ENCODE data around the gene ACSM3.
A peak's percentile ranks its signal among the peaks of the same experiment; 100 is the strongest.

The ACSM3 gene

DNA sequence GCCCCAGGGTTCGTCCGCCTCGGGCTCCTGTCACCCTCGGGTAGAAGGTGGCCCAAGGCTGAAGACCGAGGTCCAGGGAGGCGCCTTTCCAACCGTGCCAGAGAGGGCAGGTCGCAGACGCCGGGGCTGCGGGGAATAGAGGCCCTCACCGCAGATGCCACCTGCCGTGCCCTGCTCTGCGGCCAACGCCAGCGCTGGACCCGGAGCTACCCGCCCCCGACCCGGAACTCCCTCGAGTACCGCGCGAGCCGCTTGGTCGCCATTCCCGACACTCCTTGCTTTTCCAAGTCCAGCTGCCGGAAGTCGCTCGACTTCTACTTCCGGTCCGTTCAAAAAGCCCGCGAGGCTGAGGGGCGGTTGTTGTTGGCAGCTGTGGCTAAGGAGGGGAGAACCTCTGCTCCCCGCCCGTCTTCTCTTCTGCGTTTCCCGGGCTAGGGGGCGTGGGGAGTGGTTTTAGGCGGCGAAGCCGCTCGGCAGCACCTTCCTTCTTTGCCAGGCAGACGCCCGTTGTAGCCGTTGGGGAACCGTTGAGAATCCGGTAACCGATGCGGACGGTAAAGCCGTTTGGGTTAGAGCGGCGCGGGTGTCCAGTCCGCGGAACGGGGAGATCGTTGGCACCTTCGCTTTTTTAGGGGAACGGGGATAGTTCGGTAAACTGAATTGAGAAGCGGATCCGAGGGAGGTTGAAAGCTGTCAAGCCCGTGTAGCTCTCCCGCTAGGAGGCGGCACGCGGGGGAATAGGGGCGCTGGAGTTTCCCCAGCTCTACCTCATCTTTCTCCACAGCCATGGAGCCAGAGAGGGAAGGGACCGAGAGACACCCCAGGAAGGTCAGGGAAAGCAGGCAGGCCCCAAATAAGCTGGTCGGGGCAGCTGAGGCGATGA is 42.6 kb downstream of the ACSM3 start, which contains the start of the genes ERI2 and REXO5:
ERI2 (minus strand) TSS at position 305 of the 883 bp plus-strand sequence; CDS start at position 263, 42 bp downstream.
REXO5 (plus strand) TSS at position 360 of the 883 bp plus-strand sequence; CDS start at position 787, 427 bp downstream.
- DNase-seq, result peak; percentile 34 to 88 (median 84)

DNA sequence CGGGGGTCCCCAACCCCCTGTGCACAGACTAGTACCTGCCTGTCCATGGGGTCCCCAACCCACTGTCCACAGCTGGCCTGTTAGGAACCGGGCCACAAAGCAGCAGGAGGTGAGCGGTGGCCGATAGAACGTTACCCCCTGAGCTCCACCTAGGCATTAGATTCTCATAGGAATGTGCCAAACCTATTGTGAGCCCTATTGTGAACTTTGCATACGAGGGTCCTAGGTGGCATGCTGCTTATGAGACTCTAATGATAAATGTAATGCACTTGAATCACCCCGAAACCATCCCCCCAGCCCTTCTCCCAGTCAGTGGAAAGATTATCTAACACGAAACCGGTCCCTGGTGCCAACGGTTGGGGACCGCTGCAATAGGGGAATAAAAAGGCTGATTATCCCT is 44.0 kb downstream of the ACSM3 start:
- no peak for DNase-seq

GRCh38 chr16:20811889-20812439 is 48.1 kb downstream of the ACSM3 start:
- no peak for DNase-seq

DNA sequence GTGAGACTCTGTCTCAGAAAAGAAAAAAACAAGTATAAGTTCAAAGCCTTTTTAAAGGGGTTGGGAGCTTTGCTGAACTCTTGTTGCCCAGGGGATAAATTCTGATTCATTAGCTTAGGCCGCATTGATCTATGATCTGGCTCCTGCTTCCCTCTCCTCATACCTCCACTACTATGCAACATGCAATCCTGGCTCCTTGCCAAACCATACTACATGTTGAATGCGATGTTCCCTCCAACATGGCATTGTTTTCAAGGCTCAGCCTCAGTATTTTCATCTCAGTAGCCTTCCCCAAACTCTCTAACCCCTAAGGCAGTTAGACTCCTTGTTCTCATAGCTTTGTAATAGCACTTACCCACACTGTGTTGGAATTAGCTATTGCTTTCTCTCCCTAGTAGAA is 48.7 kb downstream of the ACSM3 start:
- DNase-seq, result no peak

DNA sequence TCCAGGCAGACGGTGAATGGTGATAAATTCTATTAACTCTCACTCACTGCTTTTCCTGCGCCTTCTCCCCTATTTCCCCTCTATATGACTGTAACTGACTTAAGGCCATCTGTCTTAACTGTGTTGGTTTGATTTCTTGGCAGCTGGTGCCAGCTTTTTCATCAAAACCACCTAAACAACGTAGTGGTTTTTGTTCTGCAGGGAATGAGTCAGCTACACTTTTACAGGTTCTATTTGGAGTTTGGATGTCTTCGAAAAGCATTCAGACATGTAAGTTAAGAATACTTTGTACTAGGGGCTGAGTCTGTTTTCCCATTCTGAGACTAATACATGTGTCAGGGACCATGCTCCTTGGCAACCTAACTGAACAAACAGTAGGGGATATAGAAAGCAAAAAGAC is 51.0 kb downstream of the ACSM3 start:
- DNase-seq, result no peak

DNA sequence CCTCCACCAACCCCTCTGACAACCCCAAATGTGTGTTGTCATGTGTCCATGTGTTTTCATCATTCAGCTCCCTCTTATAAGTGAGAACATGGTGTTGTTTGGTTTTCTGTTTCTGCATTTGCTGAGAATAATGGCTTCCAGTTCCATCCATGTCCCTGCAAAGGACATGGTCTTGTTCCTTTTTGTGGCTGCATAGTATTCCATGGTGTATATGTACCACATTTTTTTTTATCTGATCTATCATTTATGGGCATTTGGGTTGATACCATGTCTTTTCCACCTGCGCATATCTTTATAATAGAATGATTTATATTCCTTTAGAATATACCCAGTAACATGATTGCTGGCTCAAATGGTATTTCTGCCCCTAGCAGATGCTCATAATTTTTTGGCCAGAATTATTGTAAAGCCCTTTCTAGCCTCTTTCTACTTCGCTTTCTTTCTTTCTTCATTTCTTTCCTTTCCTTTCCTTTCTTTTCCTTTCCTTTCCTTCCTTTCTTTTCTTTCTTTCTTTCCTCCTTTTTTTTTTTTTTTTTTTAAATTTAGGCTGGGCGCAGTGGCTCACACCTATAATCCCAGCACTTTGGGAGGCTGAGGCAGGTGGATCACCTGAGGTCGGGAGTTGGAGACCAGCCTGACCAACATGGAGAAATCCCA is 55.2 kb downstream of the ACSM3 start:
- no peak for DNase-seq

DNA sequence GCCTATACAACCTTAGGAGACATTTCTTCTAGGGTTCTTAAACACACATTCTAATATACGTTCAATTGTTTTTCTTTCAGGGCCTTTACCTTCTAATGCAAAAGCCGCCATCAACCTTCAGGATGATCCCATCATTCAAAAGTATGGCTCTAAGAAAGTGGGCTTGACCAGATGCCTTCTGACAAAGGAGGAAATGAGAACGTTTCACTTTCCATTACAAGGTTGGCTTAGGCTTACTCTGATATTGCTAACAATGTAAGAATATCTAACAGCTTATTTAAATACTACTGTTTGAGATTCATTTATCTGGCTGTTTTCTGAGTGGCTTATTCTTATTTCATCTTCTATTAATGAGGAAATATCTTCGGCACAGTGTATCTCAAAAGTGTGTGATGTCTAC is 57.9 kb downstream of the ACSM3 start:
- DNase-seq, result no peak

GRCh38 chr16:20822521-20823325 is 58.9 kb downstream of the ACSM3 start:
- DNase-seq, result no peak

- DNase-seq, result no peak
These were observed 62.3 kb downstream of the ACSM3 start for GRCh38 chr16:20826039-20826566.

DNA sequence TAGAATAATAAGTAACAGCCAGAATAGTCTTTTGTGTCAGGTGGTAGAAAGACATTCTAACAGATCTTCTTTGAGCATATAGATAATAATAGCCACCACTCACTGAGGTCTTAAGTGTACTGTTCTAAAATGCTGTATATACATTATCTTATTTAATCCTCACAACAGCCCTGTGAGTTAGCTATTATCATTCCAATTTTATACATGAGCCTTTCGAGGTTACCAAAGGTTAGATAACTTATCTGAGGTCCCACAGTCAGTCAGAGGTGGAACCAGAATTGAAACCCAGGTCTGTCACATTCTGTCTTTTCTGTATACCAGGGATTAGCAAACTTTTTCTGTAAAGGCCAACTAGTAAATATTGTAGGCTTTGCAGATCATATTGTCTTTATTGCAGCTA is 65.7 kb downstream of the ACSM3 start:
- DNase-seq, result no peak

- DNase-seq, result no peak
These were observed 66.6 kb downstream of the ACSM3 start for GRCh38 chr16:20830372-20830771.

DNA sequence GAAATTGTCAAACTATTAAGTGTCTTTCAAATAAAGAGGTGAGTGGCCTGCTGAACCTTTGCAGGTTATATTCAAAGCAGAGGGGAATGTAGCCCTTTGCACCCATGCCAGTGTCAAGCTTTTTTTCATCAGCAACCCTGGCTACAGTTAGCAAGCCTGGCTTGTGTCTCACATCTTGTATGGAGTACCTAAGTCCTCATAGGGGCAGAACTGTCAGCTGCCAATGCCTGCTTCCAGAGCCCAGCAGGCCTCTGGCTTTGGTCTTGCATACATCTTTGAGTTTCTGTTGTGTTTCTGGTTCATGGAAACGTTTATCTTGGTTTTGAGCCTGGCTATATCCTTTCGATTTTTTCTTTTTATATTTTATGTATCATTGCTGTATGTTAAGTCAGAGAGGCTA is 69.3 kb downstream of the ACSM3 start:
- peak in 2 of 14 donors; percentile 6 to 90 for DNase-seq

DNA sequence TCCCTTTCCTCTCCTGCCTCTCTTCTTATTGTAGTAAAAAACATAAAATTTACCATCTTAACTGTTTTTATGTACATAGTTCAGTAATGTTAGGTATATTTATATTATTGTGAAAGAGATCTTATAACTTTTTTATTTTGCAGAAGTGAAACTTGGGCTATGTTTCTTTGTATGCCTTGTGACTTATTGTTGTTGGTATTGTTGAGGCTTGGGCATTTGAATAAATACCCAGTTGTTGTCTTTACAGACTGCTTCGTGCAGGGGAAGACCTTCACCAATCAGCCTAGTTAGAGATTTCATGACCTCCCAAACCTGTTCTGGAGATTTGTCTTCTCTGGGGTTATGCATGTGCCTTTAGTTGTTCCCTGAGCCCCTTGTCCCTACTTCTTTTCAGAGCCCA is 74.4 kb downstream of the ACSM3 start:
- DNase-seq, result no peak

GRCh38 chr16:20839504-20839903 is 75.7 kb downstream of the ACSM3 start:
- DNase-seq, result no peak

DNA sequence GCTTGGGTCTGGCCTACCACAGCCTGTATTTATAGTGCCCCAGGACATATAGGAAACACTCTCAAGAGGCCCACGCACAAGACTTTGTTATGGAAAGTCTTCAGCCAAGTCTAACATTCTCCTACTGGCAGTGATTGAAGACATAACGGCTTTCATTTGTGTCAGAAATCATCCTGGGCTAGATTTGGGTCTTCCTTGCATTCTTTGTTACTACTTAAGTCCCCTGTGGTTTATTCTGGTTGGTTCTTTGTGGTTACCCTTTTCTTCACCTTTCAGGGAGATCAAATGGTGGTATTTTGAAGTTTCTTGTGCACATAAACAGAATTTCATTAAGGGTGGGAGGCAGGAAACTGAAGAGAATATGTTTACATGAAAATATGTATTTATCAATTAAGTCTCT is 80.2 kb downstream of the ACSM3 start:
- no peak for DNase-seq

- DNase-seq, result no peak
These were observed 80.8 kb downstream of the ACSM3 start for GRCh38 chr16:20844588-20844987.

DNA sequence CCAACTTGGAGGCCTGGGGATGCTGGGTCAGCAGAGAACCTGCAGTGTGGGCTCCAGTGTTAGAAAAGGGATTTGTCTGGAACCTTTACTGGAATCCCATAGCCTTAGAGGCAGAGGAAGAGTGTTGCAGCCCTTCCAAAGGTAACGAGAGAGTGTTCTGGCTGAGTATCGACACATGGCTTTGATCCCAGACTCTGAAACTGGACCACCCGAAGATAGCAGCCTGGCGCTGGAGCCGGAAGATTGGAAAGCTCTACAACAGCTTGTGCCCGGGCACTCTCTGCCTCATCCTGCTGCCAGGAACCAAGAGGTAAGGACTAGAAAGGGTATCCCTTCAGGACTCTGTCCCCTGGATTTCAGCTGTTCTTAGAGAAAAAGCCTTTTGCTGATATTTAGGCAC is 82.2 kb downstream of the ACSM3 start:
- peak in 1 of 14 donors; percentile 76 for DNase-seq

GRCh38 chr16:20846551-20846950 is 82.7 kb downstream of the ACSM3 start:
- no peak for DNase-seq

All from C1 segment of cervical spinal cord (tissue), 14 donors.